HepG2 (cell line): ENCODE data around the gene SRP68. TPM values are rescaled to one million over a fixed set of nuclear protein-coding genes. Genes with fewer than 3 reads are reported as not detected.

Experiments used
- CENPT ChIP-seq: sonication (generic); formaldehyde crosslinking; IDR thresholded peaks from 2 replicates; pipeline ENCODE4 v1.8.0; 2022; ENCODE audit warnings: low read depth, mild to moderate bottlenecking, moderate library complexity, missing genetic modification reagents
- CSRNP1 ChIP-seq: sonication (generic); formaldehyde crosslinking; IDR thresholded peaks from 2 replicates; pipeline ENCODE4 v1.8.1; 2023; ENCODE audit warnings: mild to moderate bottlenecking, missing genetic modification reagents
- HOXA9 ChIP-seq: sonication (generic); formaldehyde crosslinking; IDR thresholded peaks from 2 replicates; pipeline ENCODE4 v1.8.1; 2022; ENCODE audit warnings: missing genetic modification reagents, mild to moderate bottlenecking, moderate library complexity, borderline replicate concordance
- MXD1 ChIP-seq: sonication (generic); formaldehyde crosslinking; IDR thresholded peaks from 2 replicates; pipeline ENCODE4 v1.4.0; 2020; ENCODE audit warnings: mild to moderate bottlenecking, missing genetic modification reagents
- RELA ChIP-seq: sonication (generic); formaldehyde crosslinking; IDR thresholded peaks from 2 replicates; pipeline ENCODE4 v1.4.0; 2020; ENCODE audit warnings: missing genetic modification reagents
- SOX5 ChIP-seq: IDR thresholded peaks from 2 replicates; pipeline ENCODE4 v1.6.1; 2016; ENCODE audit warnings: borderline replicate concordance
- SRSF1 ChIP-seq: fragments of 200-400 bp; formaldehyde crosslinking; optimal IDR thresholded peaks from 2 replicates; pipeline ENCODE3; 2017; ENCODE audit warnings: mild to moderate bottlenecking, low read depth, low read length, moderate library complexity
- TBP ChIP-seq: sonication (generic); formaldehyde crosslinking; IDR thresholded peaks from 2 replicates; pipeline ENCODE4 v1.5.0; 2020; ENCODE audit warnings: missing genetic modification reagents
- TFDP2 ChIP-seq: sonication (generic); formaldehyde crosslinking; IDR thresholded peaks from 2 replicates; pipeline ENCODE4 v1.4.0; 2020; ENCODE audit warnings: missing genetic modification reagents
- ZNF20 ChIP-seq: sonication (generic); formaldehyde crosslinking; IDR thresholded peaks from 2 replicates; pipeline ENCODE4 v1.4.0; 2020; ENCODE audit warnings: mild to moderate bottlenecking, moderate library complexity, missing genetic modification reagents
- ZNF816 ChIP-seq: sonication (generic); formaldehyde crosslinking; IDR thresholded peaks from 2 replicates; pipeline ENCODE4 v1.8.0; 2022; ENCODE audit warnings: missing genetic modification reagents, mild to moderate bottlenecking, borderline replicate concordance
- ZSCAN29 ChIP-seq: sonication (generic); formaldehyde crosslinking; conservative IDR thresholded peaks from 2 replicates; pipeline ENCODE4 v1.4.0; 2020; ENCODE audit warnings: mild to moderate bottlenecking, missing genetic modification reagents
- polyA plus RNA-seq, 8 experiments: library from polyadenylated mRNA; depleted of rRNA in 3 of 8; stranded (reverse) in 7 of 8; unstranded in 1 of 8; fragments of >200 nt; fragmentation: Illumina TruSeq in 4 of 8; extraction: Trizol in 4 of 8; gene quantifications; 2 replicates each; pipeline versions ENCODE4 v1.2.1 to v1.2.3, GENCODE V29; 2011 to 2016; ENCODE audit warnings: low read depth in 4 of 8, missing spikeins in 1 of 8, mixed read lengths in 1 of 8; ENCODE audit not compliant: insufficient read depth in 1 of 8
- total RNA-seq, 5 experiments: library from RNA; depleted of rRNA; stranded (reverse); fragments of >200 nt; fragmentation: Illumina TruSeq; extraction: Trizol; gene quantifications; 2 replicates each; pipeline ENCODE4 v1.2.3, GENCODE V29; 2016; ENCODE audit warnings: low read depth in 1 of 5
- TF ChIP-seq, protein P1 (sequence below): sonication (generic); formaldehyde crosslinking; IDR thresholded peaks from 2 replicates; pipeline ENCODE4 v1.4.0; 2020; ENCODE audit warnings: missing genetic modification reagents
- TF ChIP-seq, protein P2 (sequence below): sonication (generic); formaldehyde crosslinking; IDR thresholded peaks from 2 replicates; pipeline ENCODE4 v1.4.0; 2020; ENCODE audit warnings: missing genetic modification reagents, mild to moderate bottlenecking, borderline replicate concordance

Gene SRP68
- total and polyA plus RNA-seq, 2 of the 13 experiments (the other 11 are each of a cell fraction or from before 2014, with no cell fraction given): 39.8 to 74.3 TPM

GRCh38 chr17:76072148-76072858, at the start of gene SRP68 (continued):
- TF ChIP-seq MXD1 (CRISPR knock-in tag) (peak; percentile 95), ZSCAN29 (CRISPR knock-in tag) (no peak; the same call in 1 of the 2 replicates), ZNF20 (no peak), SOX5 (no peak), ZNF816 (CRISPR knock-in tag) (peak; percentile 90; the same call in 1 of the 2 replicates), CSRNP1 (CRISPR knock-in tag) (peak; percentile 94), CENPT (CRISPR knock-in tag) (no peak), RELA (peak; percentile 68; the same call in 1 of the 2 replicates), TFDP2 (CRISPR knock-in tag) (peak; percentile 91), SRSF1 (no peak), TBP (CRISPR knock-in tag) (peak; percentile 76; the same call in 1 of the 2 replicates), HOXA9 (CRISPR knock-in tag) (peak; percentile 96; the same call in 1 of the 2 replicates)
- TF ChIP-seq, protein P1, sequence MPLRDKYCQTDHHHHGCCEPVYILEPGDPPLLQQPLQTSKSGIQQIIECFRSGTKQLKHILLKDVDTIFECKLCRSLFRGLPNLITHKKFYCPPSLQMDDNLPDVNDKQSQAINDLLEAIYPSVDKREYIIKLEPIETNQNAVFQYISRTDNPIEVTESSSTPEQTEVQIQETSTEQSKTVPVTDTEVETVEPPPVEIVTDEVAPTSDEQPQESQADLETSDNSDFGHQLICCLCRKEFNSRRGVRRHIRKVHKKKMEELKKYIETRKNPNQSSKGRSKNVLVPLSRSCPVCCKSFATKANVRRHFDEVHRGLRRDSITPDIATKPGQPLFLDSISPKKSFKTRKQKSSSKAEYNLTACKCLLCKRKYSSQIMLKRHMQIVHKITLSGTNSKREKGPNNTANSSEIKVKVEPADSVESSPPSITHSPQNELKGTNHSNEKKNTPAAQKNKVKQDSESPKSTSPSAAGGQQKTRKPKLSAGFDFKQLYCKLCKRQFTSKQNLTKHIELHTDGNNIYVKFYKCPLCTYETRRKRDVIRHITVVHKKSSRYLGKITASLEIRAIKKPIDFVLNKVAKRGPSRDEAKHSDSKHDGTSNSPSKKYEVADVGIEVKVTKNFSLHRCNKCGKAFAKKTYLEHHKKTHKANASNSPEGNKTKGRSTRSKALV (CRISPR knock-in tag): peak; percentile 68; the same call in 1 of the 2 replicates
- TF ChIP-seq, protein P2, sequence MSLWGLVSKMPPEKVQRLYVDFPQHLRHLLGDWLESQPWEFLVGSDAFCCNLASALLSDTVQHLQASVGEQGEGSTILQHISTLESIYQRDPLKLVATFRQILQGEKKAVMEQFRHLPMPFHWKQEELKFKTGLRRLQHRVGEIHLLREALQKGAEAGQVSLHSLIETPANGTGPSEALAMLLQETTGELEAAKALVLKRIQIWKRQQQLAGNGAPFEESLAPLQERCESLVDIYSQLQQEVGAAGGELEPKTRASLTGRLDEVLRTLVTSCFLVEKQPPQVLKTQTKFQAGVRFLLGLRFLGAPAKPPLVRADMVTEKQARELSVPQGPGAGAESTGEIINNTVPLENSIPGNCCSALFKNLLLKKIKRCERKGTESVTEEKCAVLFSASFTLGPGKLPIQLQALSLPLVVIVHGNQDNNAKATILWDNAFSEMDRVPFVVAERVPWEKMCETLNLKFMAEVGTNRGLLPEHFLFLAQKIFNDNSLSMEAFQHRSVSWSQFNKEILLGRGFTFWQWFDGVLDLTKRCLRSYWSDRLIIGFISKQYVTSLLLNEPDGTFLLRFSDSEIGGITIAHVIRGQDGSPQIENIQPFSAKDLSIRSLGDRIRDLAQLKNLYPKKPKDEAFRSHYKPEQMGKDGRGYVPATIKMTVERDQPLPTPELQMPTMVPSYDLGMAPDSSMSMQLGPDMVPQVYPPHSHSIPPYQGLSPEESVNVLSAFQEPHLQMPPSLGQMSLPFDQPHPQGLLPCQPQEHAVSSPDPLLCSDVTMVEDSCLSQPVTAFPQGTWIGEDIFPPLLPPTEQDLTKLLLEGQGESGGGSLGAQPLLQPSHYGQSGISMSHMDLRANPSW: peak; percentile 45; the same call in 1 of the 2 replicates
